ENCODE measurements around the gene NCOA1. TPM values are rescaled to one million over a fixed set of nuclear protein-coding genes. Genes with fewer than 3 reads are reported as not detected.

The NCOA1 gene
- polyA plus RNA-seq, 1 of the 3 experiments (the other 2 are of a cell fraction): 10.7 TPM

- Histone ChIP-seq H3K4me1 (ENCODE audit: control insufficient read depth in 1 of 2, insufficient read depth in 2 of 2, low read depth in 1 of 2, low read length in 1 of 2) (peaks cover 3 to 8% of the 10 kb centered on the region in 2 experiments; a peak in 3 of 4 replicates), H3K27me3 (ENCODE audit: insufficient read depth) (no peaks in the 10 kb centered on the region), H3K4me2 (no peak overlapping the region), H3K9ac (no peak overlapping the region), H3F3A (replicated peaks; ENCODE audit: insufficient read depth) (peaks cover 4% of the 10 kb centered on the region), H3K36me3 (replicated peaks in 1 of 2; ENCODE audit: control insufficient read depth in 1 of 2, insufficient read depth in 2 of 2, low read length in 1 of 2) (no peaks in the 10 kb centered on the region), H3K9me2 (no peaks in the 10 kb centered on the region), H3K27ac (ENCODE audit: low read depth in 2 of 2, low read length in 1 of 2) (no peak overlapping the region), H3K4me3 (ENCODE audit: low read depth in 2 of 2, low read length in 1 of 2) (no peak overlapping the region), H2AFZ (ENCODE audit: low read depth) (no peak overlapping the region), H3K79me2 (ENCODE audit: insufficient read depth) (peaks cover 8% of the 10 kb centered on the region; the same call in 1 of the 2 replicates), H3K9me3 (no peaks in the 10 kb centered on the region), H4K20me1 (ENCODE audit: insufficient read depth) (no peaks in the 10 kb centered on the region)
- CTCF ChIA-PET: interaction anchor here (0.7 to 2.1 kb wide), 2 partner anchors 26 to 167 kb away, joined by 3 to 6 read pairs; partner anchors contain the start of genes CENPO and PTRHD1
- no peak for DNase-seq
- TF ChIP-seq NRF1 (IDR thresholded peaks at IDR 0.05; ENCODE audit: low read depth, low read length): no peak
- TF ChIP-seq TAF1 (IDR thresholded peaks at IDR 0.05; ENCODE audit: borderline replicate concordance, low read depth, low read length): no peak
- no peak for TF ChIP-seq CHD2 (IDR thresholded peaks at IDR 0.05; ENCODE audit: low read length, partially characterized antibody)
- no peak for TF ChIP-seq FOSL2 (IDR thresholded peaks at IDR 0.05; ENCODE audit: borderline replicate concordance, low read depth)
- no peak for TF ChIP-seq RCOR1 (IDR thresholded peaks at IDR 0.05; ENCODE audit: low read length)
- TF ChIP-seq TEAD4 (IDR thresholded peaks at IDR 0.05; ENCODE audit: borderline replicate concordance, insufficient read depth): no peak
- TF ChIP-seq MEF2A (IDR thresholded peaks at IDR 0.05; ENCODE audit: borderline replicate concordance, low read depth): no peak
- TF ChIP-seq GATA2 (CRISPR knock-in tag; IDR thresholded peaks at IDR 0.05): no peak
- TF ChIP-seq RFX5 (IDR thresholded peaks at IDR 0.05; ENCODE audit: low read length): no peak
- no peak for TF ChIP-seq USF1 (IDR thresholded peaks at IDR 0.05; ENCODE audit: borderline replicate concordance, low read depth)
- TF ChIP-seq EZH2phosphoT487 (IDR thresholded peaks at IDR 0.05; ENCODE audit: borderline replicate concordance, low read depth): no peak
- no peak for TF ChIP-seq SMC3 (IDR thresholded peaks at IDR 0.05; ENCODE audit: low read depth, low read length)
- TF ChIP-seq ELF1 (IDR thresholded peaks at IDR 0.05): no peak
- POLR2A ChIA-PET: no interaction called here
- 77% methylated on average over 1 of the region's 1 CpG for WGBS (ENCODE audit: low lambda C conversion rate)
Measured at GRCh38 chr2:24625728-24626127, 134.7 kb downstream of the NCOA1 start.

GRCh38 chr2:24626131-24626530 is 135.1 kb downstream of the NCOA1 start:
- no peaks in the 10 kb centered on the region for H3K9me2 ChIP-seq
- no peak overlapping the region for H3K27ac ChIP-seq (ENCODE audit: low read depth in 2 of 2, low read length in 1 of 2)
- H4K20me1 ChIP-seq (ENCODE audit: insufficient read depth): no peaks in the 10 kb centered on the region
- no peak overlapping the region for H2AFZ ChIP-seq (ENCODE audit: low read depth)
- H3K79me2 ChIP-seq (ENCODE audit: insufficient read depth): peaks cover 8% of the 10 kb centered on the region; the same call in 1 of the 2 replicates
- DNase-seq: no peak
- no peak overlapping the region for H3K4me2 ChIP-seq
- ChIA-PET CTCF (interaction anchor here (1.6 to 2.1 kb wide), 2 partner anchors 14 to 167 kb away, joined by 3 to 6 read pairs; partner anchors contain the start of genes CENPO and PTRHD1), POLR2A (no interaction called here)
- H3K4me1 ChIP-seq (ENCODE audit: control insufficient read depth in 1 of 2, insufficient read depth in 2 of 2, low read depth in 1 of 2, low read length in 1 of 2): peaks cover 3 to 8% of the 10 kb centered on the region in 2 experiments; a peak in 3 of 4 replicates
- H3K4me3 ChIP-seq (ENCODE audit: low read depth in 2 of 2, low read length in 1 of 2): no peak overlapping the region
- 86% methylated on average over 3 of the region's 3 CpGs for WGBS (ENCODE audit: low lambda C conversion rate)
- H3K9ac ChIP-seq: no peak overlapping the region
- H3K27me3 ChIP-seq (ENCODE audit: insufficient read depth): no peaks in the 10 kb centered on the region
- H3F3A ChIP-seq (replicated peaks; ENCODE audit: insufficient read depth): peaks cover 4% of the 10 kb centered on the region
- no peaks in the 10 kb centered on the region for H3K36me3 ChIP-seq (replicated peaks in 1 of 2; ENCODE audit: control insufficient read depth in 1 of 2, insufficient read depth in 2 of 2, low read length in 1 of 2)
- H3K9me3 ChIP-seq: no peaks in the 10 kb centered on the region
- TF ChIP-seq CHD2 (IDR thresholded peaks at IDR 0.05; ENCODE audit: low read length, partially characterized antibody): no peak
- no peak for TF ChIP-seq CTCF (IDR thresholded peaks at IDR 0.05)
- no peak for TF ChIP-seq PBX3 (IDR thresholded peaks at IDR 0.05)
- no peak for TF ChIP-seq MEF2A (IDR thresholded peaks at IDR 0.05; ENCODE audit: borderline replicate concordance, low read depth)
- TF ChIP-seq FOXJ3 (CRISPR knock-in tag; IDR thresholded peaks at IDR 0.05): no peak
- TF ChIP-seq TCF12 (IDR thresholded peaks at IDR 0.05): no peak
- no peak for TF ChIP-seq SIN3A (IDR thresholded peaks at IDR 0.05; ENCODE audit: borderline replicate concordance, low read depth, low read length)
- TF ChIP-seq POLR2AphosphoS5 (IDR thresholded peaks at IDR 0.05; ENCODE audit: low read depth, low read length): no peak
- no peak for TF ChIP-seq USF1 (IDR thresholded peaks at IDR 0.05; ENCODE audit: borderline replicate concordance, low read depth)
- no peak for TF ChIP-seq EZH2phosphoT487 (IDR thresholded peaks at IDR 0.05; ENCODE audit: borderline replicate concordance, low read depth)
- no peak for TF ChIP-seq USF2 (IDR thresholded peaks at IDR 0.05; ENCODE audit: borderline replicate concordance, low read depth, low read length)
- TF ChIP-seq RAD21 (IDR thresholded peaks at IDR 0.05; ENCODE audit: low read length): no peak
